ENCODE measurements around the gene HOXA5.
A peak's percentile ranks its signal among the peaks of the same experiment; 100 is the strongest.

The HOXA5 gene

DNA sequence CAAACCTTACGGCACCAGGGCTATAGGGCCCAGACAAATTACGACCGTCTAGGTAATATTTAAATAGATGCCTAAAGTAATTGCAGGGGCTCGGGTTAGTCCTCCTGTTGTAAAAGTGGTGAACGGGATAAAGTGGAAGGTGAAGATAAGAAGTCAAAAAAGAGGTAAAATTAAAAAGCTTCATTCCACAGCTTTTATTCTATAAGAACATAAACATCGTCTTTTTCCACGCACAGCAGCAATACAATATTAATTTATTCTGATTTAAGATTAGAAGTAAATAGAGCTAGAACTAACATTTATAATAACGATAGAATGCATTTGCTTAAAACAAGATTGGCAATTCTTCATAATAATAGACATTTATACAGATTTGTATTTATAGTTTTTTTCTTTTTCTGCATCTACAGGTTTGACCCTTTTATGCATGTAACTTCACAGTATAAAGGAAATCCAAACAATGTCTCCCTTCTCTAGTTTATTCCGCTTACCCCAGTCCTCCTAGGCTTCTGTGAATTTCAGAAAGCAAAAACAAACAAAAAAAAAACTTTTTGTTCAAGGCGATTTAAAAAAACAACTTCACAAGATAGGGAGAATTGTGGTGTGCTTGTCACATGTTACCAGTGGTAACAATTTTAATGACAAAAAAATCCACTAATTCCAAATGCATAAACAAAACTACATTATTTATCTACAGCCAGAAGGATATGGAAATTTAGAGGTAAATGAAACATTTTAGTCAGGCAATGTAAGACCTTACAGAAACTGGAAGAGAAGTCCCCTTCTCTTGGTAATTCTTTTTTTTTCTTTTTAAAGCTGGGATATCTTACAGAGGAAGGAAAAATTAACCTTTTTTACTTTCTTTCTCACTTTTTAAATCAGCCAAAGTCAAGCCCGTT is 27.2 kb upstream of the HOXA5 start:
- no peak for DNase-seq

DNA sequence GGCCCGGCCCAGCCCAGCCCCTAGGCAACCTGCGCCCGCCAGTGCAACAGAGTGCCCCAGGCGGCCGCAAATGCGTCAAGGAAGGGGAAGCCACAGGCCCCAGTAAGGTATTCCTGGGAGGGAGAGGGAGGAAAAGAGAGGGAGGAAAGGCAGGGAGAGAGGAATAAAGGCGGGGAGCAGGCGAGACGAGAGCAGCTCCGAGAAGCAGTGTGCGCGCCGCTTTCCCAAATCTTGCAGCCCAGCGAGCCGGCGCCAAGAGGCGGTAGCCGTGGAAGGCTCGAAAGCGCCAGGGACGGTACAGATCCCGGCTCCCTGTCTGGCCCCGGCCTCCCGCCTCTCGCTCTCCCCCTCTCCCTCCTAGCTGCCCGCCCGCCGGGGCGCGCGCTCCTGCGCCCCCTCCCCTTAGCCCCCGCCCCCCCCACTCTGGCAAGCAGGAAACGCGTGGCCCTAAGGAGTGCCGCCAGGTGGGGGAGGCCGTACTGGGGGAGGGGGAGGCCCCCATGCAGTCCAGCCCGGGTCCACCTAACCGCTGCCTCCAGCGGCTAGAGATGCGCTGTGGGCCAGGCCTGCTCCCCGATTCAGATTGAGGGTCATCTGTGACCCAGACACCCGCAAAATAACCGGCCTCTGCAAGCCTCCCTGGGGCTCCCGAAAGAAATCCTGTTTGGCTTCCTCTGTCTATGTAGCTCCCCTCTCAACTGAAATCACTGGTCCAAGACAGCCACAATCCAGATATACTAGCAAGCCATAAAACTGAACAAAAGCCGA is 26.4 kb upstream of the HOXA5 start:
- peak; percentile 51 for DNase-seq

DNA sequence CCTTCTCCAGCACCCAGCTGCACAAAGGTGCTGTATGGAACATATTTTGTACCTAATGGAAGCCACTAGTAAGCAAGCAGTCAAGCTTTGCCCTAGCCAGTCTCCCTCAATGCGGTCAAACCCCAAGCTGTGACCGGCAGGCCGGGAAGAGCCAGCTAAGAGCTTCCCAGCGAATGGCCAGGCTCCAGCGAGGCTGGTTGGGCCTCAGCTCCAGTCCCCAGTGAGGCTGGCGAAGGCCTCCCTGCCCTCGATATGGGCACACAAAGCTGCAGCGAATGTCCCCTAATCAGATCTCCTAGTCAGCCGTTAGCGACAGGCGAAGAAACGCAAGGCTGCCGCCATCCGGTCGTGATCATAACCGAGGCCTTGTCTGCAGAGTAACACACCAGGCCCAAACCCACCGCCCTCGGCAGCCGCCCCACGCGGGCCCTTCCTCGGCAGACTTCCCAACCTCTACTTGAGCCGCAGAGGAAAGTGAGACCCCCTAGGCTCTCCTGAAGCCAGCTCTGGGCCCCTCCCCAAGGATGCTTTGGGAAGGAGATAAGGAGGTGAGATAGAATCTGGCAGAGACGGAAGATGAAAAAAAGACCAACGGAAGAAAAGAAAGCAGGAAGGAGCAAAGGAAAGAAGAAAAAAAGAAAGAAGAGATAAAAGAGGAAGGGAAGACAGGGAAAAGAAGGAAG is 24.9 kb upstream of the HOXA5 start:
- DNase-seq = peak; percentile 63

DNA sequence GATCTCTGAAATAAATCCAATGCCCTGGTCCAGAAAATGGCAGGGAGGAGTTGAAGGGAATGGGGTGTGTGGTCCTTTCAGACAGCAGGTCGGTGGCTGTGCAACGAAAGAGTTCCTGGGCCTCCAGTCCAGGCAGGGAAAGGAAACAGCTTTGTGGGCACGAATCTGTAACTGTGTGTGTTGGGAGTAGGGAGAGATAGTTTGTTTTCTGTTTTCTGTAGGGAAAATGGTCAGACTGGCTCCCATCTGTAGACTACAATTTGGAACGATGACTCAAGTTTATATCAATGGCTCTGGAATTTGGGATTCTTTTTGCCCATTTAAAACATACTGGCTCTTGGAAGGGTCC is 24.4 kb upstream of the HOXA5 start:
- no peak for DNase-seq

- no peak for DNase-seq
Observed at GRCh38 chr7:27166531-27167505, 23.3 kb upstream of the HOXA5 start.

GRCh38 chr7:27165996-27166530 is 22.6 kb upstream of the HOXA5 start:
- DNase-seq = no peak

GRCh38 chr7:27165089-27165995 is 21.9 kb upstream of the HOXA5 start, which contains the start of gene HOXA9:
HOXA9 (minus strand) TSS chr7:27165537; CDS start chr7:27165457, 80 bp downstream.
- no peak for DNase-seq

GRCh38 chr7:27164367-27165088 is 21.0 kb upstream of the HOXA5 start:
- DNase-seq = no peak

GRCh38 chr7:27164045-27164366 is 20.5 kb upstream of the HOXA5 start:
- no peak for DNase-seq

DNA sequence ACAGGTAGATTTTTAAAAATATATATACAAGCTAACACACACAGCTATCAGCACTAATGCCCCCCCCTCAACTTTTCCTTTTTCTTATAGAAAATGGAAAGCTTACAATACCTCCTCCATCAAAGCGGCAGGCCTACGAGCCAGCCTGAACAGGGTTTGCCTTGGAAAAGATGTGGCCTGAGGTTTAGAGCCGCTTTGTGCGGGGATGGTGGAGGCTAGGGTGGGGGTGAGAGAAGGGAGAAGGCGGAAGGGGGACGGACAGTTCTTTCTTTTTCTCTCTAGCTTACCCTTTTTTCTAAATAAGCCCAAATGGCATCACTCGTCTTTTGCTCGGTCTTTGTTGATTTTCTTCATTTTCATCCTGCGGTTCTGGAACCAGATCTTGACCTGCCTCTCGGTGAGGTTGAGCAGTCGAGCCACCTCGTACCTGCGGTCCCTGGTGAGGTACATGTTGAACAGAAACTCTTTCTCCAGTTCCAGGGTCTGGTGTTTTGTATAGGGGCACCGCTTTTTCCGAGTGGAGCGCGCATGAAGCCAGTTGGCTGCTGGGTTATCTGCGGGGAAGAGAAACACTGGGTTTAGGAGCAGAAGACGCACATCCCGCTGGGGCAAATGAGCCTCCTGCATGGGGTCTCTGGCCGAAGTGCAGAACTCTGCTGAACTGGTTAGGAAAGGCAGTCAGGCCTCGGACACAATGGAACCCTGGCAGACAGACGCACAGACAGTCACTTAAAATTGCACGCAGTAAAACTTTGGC is 20.0 kb upstream of the HOXA5 start:
- DNase-seq = no peak

- no peak for DNase-seq
Observed at GRCh38 chr7:27162561-27163287, 19.2 kb upstream of the HOXA5 start.

GRCh38 chr7:27161721-27162560 is 18.5 kb upstream of the HOXA5 start:
- DNase-seq = no peak

GRCh38 chr7:27161214-27161720 is 17.8 kb upstream of the HOXA5 start:
- no peak for DNase-seq

DNA sequence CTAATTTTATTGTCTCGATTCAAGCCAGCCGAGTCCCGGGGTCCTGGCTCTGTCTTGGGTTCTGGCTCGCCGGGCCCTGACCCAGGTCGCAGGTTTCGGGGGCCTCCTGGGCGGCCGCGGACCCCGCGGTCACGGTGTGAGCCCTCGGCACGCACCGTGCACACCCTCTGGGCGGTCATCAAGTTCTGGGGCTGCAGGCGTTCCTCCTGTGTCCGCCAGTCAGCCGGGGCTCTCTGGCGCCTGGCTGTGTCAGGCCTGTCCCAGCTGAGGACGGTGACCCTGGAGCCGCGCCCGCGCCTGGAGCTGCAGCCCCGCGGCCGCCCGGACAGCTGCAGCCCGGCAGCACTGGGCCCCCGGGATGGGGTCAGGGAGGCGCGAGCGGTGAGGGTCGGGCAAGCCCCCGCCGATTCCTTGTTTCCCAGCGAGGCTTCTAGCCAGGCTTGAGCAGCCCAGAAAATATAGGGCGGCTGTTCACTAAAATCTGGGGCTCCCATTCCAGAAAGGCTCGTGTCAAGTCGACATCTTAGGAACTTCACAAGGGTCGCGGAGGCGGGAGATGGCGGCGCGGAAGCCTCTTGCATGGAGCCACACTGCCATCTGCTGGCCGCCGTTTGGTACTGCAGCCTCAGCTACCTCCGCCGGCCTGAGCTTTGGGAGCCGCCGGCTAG is 17.2 kb upstream of the HOXA5 start:
- peak; percentile 49 for DNase-seq

DNA sequence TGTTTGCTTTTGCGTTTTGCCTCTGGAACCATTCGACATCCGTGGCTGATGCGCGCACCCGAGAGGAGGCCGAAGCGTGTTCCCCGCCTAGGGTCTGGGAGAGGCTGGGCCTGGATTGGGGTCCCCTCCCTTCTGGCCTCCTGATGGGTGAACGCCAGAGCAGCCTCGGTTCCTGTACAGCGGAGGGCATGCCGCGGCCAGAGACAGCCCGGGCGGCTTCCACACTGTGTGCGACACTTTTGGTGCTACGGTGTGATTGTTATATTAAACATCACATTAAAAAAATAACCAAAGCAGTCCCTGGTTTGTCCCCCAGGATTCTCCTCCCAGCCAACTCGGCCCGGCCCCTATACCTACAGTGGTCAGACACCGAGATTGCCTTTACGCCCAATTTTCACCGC is 16.7 kb upstream of the HOXA5 start:
- no peak for DNase-seq

- DNase-seq = no peak
Observed at GRCh38 chr7:27159266-27160144, 16.0 kb upstream of the HOXA5 start.

Measured in DMS79 (cell line).